HG03432 (cell line): ENCODE measurements around the gene CNIH1.
A peak's percentile ranks its signal among the peaks of the same experiment; 100 is the strongest.
"Not testable (repeated sequence)": the region's sequence is repeated elsewhere in the genome, so short reads cannot be mapped to it uniquely, and the experiment has no call there.

ENCODE experiments used
- ATAC-seq: cut with Tn5 transposase; IDR thresholded peaks from one replicate; pipeline ENCODE4 v1.9.1; 2021; ENCODE audit warnings: mild to moderate bottlenecking, moderate library complexity; ENCODE audit not compliant: unreplicated experiment

Gene CNIH1

DNA sequence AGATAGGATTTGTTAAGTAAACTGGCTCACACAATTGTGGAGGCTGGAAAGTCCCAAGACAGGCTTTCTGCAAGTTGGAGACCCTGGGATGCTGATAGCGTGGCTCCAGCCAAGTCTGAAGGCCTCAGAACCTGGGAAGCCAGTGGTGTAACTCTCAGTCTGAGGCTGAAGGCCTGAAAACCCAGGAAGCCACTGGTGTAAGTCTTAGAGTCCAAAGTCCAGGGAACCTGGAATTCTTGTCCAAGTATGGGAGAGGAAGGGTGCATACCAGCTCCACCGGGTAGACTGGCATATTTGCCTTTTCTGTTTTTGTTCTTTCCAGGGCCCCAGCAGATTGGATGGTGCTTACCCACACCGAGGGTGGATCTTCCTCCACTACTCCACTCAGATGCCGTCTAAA, 29.5 kb upstream of the CNIH1 start:
- no peak for ATAC-seq

DNA sequence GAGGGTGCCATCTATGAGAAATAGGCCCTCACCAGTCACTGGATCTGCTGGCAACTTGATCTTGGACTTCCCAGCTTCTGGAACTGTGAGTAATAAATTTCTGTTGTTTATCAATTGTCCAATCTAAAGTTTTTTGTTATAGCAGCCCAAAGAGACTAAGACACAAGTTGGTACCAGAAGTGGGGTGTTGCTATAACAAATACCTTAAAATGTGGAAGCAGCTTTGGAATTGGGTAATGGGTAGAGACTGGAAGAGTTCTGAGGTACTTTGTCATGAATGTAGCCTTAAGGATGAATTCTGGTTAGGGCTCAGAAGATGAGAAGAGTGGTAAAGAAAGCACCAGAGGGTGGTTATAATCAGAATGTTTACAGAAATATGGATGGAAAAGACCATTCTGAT, 26.1 kb upstream of the CNIH1 start:
- ATAC-seq = no peak

DNA sequence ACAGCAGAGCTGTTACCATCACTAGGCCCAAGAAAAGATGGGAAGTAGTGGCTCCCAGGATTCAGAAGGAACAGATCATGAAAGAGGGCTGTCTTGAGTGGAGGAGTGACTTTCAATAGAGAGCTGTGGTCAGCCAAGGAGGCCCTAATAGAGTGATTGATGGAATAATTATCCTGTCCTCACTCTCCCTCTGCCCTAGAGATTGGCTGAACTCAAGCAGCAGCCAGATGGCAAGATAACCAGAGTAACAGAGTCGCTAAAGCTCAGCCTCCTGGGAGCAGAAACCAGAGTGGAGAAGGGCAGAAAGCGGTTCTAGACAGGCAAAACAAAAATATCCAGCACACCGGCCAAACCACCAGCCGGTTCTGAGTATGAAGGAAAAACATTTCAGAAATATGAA, 24.5 kb upstream of the CNIH1 start:
- ATAC-seq = no peak

DNA sequence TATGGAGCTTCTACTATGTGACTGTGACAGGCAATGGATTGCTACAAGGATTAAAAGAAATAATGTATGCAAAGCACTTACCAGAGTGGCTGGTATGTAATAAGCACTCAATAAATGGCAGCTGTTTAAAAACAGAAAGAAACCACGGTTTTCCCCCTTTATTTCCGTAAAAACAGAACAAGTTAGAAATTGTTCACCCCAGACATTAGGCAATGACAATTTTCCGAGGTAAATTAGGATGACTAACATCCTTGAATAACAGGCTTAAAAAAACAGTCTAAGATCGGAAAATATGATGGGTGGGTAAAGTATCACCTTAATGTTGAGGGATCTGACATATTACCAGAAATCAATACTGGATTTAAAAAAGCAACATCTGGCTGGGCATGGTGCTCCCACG, 20.9 kb upstream of the CNIH1 start:
- no peak for ATAC-seq

DNA sequence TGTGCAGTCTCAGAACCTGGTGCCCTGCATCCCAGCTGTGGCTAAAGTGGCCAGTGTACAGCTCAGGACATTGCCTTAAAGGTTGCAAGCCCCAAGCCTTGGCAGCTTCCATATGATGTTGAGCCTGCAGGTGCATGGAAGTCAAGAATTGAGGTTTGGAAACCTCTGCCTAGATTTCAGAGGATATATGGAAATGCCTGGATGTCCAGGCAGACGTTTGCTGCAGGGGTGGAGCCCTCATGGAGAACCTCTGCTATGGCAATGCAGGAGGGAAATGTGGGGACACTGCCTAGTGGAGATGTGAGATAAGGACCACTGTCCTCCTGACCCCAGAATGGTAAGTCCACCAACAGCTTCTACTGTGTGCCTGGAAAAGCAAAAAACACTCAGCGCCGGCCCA, 17.9 kb upstream of the CNIH1 start:
- ATAC-seq = no peak

DNA sequence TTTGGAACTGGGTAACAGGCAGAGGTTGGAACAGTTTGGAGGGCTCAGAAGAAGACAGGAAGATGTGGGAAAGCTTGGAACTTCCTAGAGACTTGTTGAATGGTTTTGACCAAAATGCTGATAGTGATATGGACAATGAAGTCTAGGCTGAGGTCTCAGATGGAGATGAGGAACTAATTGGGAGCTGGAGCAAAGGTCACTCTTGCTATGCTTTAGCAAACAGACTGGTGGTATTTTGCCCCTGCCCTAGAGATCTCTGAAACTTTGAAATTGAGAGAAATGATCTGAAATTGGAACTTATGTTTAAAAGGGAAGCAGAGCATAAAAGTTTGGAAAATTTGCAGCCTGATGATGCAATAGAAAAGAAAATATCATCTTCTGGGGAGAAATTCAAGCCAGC, 17.4 kb upstream of the CNIH1 start:
- not testable (repeated sequence) for ATAC-seq

DNA sequence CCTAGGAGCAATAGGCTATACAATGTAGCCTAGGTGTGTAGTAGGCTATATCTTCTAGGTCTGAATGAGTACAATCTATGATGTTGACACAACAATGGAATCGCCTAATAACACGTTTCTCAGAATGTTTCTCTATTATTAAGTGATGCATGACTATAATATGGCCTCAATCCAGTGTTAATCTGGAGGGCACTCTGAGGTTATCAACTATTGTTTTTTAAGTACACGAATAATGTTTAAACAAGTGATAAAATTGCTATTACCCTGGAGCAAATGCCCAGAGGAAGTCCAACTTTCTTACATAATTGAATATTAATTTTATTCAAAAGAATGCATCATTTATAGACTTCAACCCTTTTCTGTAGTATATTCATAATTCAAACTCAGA, 16.4 kb upstream of the CNIH1 start:
- no peak for ATAC-seq

DNA sequence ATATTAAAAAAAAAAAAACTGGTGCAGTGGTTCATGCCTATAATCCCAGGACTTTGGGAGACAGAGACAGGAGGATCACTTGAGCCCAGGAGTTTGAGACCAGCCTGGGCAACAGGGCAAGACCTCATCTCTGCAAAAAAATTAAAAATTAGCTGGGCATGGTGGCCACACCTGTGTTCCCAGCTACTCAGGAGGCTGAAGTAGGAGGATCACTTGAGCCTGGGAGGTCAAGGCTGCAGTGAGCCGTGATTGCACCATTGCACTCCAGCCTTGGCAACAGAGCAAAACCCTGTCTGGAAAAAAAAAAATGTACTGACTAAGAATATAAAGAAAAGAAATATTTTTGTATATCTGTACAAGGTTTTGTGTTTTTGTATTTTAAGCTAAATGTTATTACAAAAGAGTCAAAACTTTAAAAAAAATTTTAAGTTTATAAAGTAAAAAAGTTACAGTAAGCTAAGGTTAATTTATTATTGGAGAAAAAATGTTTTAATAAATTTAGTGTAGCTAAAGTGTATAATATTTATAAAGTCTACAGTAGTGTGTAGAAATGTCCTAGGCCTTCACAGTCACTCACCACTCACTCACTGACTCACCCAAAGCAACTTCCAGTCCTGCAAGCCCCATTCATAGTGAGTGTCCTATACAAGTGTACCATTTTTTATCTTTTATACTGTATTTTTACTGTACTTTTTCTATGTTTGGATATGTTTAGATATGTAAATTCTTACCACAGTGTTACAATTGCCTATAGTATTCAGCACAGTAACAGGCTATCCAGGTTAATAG, 15.8 kb upstream of the CNIH1 start:
- ATAC-seq = not testable (repeated sequence)

DNA sequence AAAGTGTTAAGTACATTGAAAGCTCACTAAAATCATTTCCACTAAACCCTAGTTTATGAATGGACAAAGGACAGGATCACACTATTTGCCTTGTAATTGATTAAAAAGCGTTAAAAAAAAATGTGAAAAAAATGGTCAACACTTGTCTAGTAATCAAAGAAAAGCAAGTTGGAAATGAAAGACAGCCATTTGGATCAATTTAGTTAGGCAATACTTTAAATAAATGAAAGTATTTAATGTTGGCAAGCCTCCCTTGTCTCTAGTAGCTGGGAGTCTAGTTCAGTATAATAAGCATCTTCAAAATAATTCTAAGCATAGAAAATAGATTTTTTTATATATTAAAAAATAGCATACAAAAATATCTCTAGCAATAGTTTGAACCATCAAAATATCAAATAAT, 14.2 kb upstream of the CNIH1 start:
- no peak for ATAC-seq

DNA sequence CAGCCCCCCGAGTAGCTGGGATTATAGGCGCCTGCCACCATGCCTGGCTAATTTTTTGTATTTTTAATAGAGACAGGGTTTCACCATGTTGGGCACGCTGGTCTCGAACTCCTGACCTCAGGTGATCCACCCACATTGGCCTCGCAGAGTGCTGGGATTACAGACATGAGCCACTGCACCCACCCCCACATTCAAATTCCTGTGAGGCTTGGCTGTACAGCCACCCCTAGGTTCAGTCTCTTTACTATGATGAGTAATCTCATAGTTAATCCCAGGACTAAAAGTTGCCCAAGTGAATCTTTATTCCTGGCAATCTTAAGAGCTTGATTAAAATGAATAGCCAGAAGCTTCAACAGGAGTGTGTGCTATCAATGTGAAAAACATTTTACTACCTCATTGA, 12.8 kb upstream of the CNIH1 start:
- not testable (repeated sequence) for ATAC-seq

DNA sequence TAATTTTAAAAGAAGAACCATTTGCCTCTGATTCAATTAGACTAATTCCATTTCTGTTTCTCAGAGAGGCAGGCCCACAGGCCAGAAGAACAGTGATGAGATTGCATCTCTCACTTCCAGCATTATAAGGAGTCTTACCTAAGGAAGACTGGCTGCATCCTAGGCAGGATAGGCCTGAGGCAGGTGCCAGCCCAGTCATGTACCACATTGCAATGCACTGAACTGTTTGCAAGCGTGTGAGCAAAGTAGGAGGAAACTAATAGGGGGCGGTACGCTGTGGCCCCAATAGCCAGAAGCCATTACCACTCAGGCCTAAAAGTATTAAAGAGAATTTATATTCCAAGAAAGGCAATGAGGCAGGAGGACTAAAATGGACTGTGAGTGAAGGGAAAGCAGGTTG, 12.1 kb upstream of the CNIH1 start:
- no peak for ATAC-seq

DNA sequence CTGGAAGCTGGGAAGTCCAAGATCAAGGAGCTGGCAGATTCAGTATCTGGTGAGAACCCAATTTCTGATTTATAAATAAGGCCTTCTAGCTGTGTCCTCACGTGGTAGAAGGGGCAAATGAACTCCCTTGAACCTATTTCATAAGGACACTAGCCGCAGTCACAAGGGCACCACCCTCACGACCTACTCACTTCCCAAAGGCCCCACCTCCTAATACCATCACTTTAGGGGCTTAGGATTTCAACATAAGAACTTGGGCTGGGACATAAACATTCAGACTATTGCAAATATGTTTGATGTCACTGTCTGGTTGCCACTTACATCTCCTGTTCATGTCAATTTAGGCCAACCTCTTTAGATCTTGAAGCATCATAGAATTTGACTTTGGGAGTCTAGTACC, 10.8 kb upstream of the CNIH1 start:
- ATAC-seq = no peak

DNA sequence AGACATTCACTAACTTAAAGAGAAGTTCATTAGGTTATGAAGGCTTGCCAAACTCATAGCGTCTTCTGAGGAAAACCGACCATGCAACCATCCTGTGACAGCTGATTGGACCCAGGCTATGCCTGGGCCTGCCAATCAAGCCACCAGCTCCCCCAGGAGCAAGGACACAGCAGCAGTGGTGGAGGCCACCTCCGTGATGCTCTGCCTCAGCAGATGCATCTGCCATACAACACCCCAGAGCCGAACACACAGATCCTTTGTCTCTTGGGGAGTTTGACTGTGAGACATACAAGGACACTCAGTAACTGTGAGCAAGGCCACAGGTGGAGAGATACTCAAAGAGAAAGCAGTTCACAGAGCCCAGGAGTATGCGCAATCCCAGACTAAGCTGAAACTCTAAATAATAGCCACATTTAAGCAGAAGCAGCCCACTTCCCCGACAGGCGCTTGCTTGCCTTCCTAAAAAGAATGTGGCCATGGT, 10.0 kb upstream of the CNIH1 start:
- no peak for ATAC-seq

DNA sequence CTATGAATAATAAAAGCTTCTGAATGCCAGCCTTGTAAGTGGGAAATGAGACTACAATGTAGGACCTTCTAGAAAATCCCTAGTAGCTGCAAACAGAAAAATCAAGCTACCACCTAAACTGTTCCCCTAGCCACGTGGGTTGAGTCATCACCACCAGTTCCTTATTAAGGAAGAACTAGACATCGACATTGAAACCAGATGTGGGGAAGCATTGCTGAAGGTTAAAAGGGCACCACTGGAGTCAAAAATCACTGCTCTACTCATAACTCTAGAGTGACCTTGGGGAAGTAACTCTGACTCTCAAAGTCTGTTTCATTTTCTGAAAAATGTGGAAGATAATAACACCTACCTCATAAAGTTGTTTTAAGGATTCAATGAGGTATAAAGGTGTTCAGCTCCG, 9.4 kb upstream of the CNIH1 start:
- ATAC-seq = peak; percentile 70

DNA sequence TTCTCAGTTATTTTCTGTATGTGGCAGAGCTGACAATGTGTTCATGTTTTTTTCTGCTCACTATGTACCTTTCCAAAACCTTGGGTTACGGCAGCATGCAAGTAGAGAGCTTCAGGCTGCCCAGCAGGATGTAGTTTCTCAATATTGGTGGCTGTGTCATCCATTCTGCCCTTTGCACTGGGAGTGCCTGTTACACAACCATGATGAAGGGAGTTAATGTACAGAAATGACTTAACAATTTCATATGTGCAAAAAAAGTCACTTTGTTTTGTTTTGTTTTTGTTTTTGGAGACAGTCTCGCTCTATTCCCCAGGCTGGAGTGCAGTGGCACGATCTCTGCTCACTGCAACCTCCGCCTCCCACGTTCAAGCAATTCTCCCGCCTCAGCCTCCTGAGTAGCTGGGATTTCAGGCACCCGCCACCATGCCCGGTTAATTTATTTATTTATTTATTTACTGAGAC, 6.1 kb upstream of the CNIH1 start:
- ATAC-seq = no peak

DNA sequence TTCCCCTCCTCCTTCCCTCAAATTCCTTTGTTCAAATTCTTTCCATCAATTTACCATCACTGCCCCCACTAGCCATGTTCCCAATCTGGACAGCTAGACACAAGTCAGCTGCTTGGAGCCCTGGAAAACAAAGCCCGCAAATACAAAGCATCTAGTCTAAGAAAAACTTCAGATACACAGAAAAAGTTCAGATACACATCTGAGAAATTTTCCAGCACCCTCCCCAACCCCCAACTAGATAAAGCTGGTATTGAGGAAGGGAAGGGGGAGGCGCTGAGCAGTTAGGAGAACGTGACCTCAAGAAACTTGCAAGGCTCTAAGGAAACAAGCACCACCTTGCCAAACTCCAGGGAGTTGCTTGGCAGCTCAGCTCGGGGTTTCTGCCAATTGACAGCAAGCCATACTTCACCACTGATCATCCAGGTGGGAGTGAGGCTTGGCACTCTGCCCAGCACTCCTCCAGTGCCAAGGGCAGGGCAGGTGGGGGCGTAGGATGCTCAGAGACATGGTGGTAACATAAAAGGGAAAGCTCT, 5.1 kb upstream of the CNIH1 start:
- ATAC-seq = no peak

DNA sequence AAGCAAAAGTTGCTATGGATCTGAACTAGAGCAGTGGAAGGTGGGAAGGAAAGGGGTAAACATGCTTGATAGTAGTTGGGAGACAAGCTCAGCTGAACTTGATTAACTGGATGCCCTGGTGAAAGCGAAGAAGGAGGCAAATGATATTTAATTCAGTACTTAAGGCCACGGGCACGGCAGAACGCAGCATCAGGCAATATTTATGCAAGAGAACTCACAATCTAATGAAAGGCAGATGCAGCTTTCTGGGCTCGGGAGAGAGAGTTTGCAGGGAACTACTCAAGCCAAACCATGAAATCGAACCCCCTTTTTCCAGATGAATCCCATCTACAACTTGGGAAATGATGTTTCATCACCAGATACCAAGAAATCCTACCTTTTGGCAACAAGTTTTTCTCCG, 3.5 kb upstream of the CNIH1 start:
- ATAC-seq = no peak

DNA sequence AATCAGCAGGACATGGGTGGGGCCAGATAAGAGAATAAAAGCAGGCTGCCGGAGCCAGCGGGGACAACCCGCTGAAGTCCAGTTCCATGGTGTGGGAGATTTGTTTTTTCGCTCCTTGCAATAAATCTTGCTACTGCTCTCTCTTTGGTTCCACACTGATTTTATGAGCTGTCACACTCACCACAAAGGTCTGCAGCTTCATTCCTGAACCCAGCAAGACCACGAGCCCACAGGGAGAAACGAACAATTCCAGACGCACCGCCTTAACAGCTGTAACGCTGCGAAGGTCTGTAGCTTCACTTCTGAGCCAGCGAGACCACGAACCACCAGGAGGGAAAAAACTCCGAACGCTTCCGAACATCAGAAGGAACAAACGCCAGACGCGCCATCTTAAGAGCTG, 2.8 kb upstream of the CNIH1 start:
- ATAC-seq = no peak

DNA sequence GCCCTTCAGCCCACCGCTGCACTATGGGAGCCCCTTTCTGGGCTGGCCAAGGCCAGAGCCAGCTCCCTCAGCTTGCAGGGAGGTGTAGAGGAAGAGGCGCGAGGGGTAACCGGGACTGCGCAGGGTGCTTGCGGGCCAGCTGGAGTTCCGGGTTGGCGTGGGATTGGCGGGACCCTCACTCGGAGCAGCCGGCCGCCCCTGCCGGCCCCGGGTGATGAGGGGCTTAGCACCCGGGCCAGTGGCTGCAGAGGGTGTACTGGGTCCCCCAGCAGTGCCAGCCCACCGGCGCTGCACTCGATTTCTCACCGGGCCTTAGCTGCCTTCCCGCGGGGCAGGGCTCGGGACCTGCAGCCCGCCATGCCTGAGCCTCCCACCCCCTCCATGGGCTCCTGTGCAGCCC, 1.8 kb upstream of the CNIH1 start:
- not testable (repeated sequence) for ATAC-seq

DNA sequence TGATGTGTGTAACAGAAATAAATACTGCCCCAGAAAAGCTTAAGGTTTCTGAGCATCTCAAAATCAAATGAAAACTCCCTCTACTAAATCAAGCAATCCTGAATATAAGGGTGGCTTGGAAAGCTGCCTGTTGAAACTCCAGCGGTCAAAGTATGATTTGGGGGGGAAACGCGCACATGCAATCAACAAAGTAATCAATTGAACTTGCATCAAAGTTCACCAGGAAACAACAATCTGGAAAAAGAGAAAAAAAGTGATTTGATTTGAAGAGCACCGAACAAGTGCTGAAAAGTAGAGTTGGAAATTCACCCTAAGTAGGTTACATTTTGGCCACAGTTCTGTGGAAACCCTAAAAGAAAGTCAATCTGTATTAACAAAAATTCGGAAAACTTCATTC, 700 bp downstream of the CNIH1 start:
- ATAC-seq = no peak

DNA sequence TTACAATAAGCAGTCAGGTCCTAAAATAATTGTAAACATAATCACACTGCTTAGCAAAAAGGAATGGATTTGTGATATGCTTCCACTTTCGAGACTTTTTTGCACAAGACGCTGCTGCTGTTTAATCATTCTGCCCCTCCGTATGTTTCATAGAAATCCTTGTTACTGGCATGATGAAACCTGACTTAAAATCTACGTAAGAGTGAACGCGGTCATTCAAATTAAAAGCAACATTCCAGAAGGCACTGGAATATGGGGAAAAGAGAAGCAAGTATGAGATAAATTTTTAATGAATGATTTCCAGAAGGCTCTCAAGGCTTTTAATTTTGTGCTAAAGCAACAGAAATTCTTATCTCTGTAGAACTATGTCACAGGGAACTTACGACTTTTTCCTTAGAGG, 1.1 kb downstream of the CNIH1 start:
- no peak for ATAC-seq

DNA sequence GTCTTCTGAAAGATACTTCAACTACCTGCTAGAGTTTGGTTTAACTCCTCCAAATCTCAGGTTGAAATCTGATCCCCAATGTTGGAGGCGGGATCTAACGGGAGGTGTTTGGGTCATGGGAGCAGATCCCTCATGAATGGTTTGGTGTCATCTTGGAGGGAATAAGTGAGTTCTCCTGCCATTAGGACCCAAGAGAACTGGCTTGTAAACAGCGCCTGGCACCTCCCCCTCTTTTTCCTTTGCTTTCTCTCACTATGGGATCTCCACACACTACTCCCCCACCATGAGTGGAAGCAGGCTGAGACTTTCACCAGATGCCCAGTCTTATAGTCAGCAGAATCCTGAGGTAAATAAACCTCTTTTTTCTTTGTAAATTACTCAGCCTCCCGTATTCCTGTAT, 2.5 kb downstream of the CNIH1 start:
- no peak for ATAC-seq

DNA sequence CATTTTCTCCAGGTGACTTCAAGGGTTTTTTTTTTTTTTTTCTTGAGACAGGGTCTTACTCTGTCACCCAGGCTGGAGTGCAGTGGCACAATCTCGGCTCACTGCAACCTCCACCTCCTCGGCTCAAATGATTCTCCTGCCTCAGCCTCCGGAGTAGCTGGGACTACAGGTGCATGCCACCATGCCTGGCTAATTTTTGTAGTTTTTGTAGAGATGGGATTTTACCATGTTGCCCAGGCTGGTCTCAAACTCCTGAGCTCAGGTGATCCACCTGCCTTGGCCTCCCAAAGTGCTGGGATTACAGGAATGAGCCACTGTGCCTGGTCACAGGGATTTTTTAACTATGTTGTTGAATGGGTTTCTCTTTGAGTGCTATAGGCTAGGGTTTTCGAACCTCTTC, 3.2 kb downstream of the CNIH1 start:
- not testable (repeated sequence) for ATAC-seq
